ENCODE results near the gene SPAG6. TPM values are rescaled to one million over a fixed set of nuclear protein-coding genes. Genes with fewer than 3 reads are reported as not detected.

Gene SPAG6
- total and polyA plus RNA-seq, 2 of the 8 experiments (the other 6 are each of a cell fraction or from before 2014, with no cell fraction given): 0.14 TPM; not detected in 1

- no peak for TF ChIP-seq TEAD4 (IDR thresholded peaks at IDR 0.05; ENCODE audit: low read depth, low read length)
- peak in 1 of 2 experiments; percentile 8; a peak in 1 of 4 replicates for TF ChIP-seq RAD21 (IDR thresholded peaks at IDR 0.05 in 1 of 2, conservative IDR thresholded peaks at IDR 0.05 in 1 of 2; ENCODE audit: low read depth in 2 of 2, low read length in 2 of 2)
- no peak for TF ChIP-seq CTBP2 (IDR thresholded peaks at IDR 0.05; ENCODE audit: borderline replicate concordance, insufficient read depth, insufficient read length, low read length)
- peak; percentile 95 for TF ChIP-seq CREB1 (IDR thresholded peaks at IDR 0.05)
- peak; percentile 96 for TF ChIP-seq E2F6 (IDR thresholded peaks at IDR 0.05)
- TF ChIP-seq PHF8 (conservative IDR thresholded peaks at IDR 0.05; ENCODE audit: low read depth, low read length): no peak
- TF ChIP-seq HDAC6 (IDR thresholded peaks at IDR 0.05; ENCODE audit: low read depth, low read length): no peak
- TF ChIP-seq KDM5A (IDR thresholded peaks at IDR 0.05; ENCODE audit: low read length): no peak
- TF ChIP-seq HDAC2 (IDR thresholded peaks at IDR 0.05; ENCODE audit: borderline replicate concordance in 1 of 2, low read depth in 2 of 2, low read length in 2 of 2): no peak
- TF ChIP-seq CEBPB (IDR thresholded peaks at IDR 0.05; ENCODE audit: low read depth, low read length): no peak
- no peak for TF ChIP-seq CHD1 (IDR thresholded peaks at IDR 0.05; ENCODE audit: low read depth, low read length)
- no peak for TF ChIP-seq TAF1 (IDR thresholded peaks at IDR 0.05; ENCODE audit: low read depth, low read length)
- no peak for TF ChIP-seq POLR2AphosphoS5 (IDR thresholded peaks at IDR 0.05; ENCODE audit: low read depth, low read length)
- TF ChIP-seq ATF3 (IDR thresholded peaks at IDR 0.05; ENCODE audit: insufficient read depth, low read depth, low read length): no peak
- TF ChIP-seq CBX8 (IDR thresholded peaks at IDR 0.05; ENCODE audit: borderline replicate concordance, low read depth, low read length): no peak
- no peak for TF ChIP-seq JUND (IDR thresholded peaks at IDR 0.05; ENCODE audit: low read length)
- no peak for TF ChIP-seq NRF1 (IDR thresholded peaks at IDR 0.05; ENCODE audit: low read depth, low read length)
- TF ChIP-seq TCF12 (IDR thresholded peaks at IDR 0.05; ENCODE audit: low read depth, low read length): no peak
- TF ChIP-seq SIN3A (conservative IDR thresholded peaks at IDR 0.05 in 1 of 2, IDR thresholded peaks at IDR 0.05 in 1 of 2; ENCODE audit: low read depth in 1 of 2, low read length in 2 of 2): peak in 1 of 2 experiments; percentile 54; a peak in 1 of 4 replicates
- TF ChIP-seq EZH2 (IDR thresholded peaks at IDR 0.05; ENCODE audit: low read depth, low read length, severe bottlenecking): peak; percentile 82
- no peak for TF ChIP-seq POLR2A (IDR thresholded peaks at IDR 0.05; ENCODE audit: control extremely low read depth in 1 of 2, low read depth in 2 of 2, low read length in 2 of 2)
- TF ChIP-seq KDM4A (IDR thresholded peaks at IDR 0.05; ENCODE audit: low read depth, low read length, severe bottlenecking): peak; percentile 98
- no peak for TF ChIP-seq YY1 (IDR thresholded peaks at IDR 0.05; ENCODE audit: low read depth, low read length)
- no peak for TF ChIP-seq SIRT6 (IDR thresholded peaks at IDR 0.05; ENCODE audit: low read length)
Measured at GRCh38 chr10:22345301-22346095, at the start of gene SPAG6 (continued).

All from H1 (cell line).